Stimulated activated CD4-positive, alpha-beta T cell treated with anti-CD3 and anti-CD28 coated beads, Interleukin-1b, Interleukin-23, amount 100 ng/mL, for 4 hours (primary cell): ENCODE results near the gene EDA.

Source experiments
- DNase-seq, 2 donors: peaks; one replicate each; pipeline ENCODE4 v3.0.0-alpha.2; 2020; ENCODE audit warnings: low read depth in 2 of 2

The EDA gene

DNA sequence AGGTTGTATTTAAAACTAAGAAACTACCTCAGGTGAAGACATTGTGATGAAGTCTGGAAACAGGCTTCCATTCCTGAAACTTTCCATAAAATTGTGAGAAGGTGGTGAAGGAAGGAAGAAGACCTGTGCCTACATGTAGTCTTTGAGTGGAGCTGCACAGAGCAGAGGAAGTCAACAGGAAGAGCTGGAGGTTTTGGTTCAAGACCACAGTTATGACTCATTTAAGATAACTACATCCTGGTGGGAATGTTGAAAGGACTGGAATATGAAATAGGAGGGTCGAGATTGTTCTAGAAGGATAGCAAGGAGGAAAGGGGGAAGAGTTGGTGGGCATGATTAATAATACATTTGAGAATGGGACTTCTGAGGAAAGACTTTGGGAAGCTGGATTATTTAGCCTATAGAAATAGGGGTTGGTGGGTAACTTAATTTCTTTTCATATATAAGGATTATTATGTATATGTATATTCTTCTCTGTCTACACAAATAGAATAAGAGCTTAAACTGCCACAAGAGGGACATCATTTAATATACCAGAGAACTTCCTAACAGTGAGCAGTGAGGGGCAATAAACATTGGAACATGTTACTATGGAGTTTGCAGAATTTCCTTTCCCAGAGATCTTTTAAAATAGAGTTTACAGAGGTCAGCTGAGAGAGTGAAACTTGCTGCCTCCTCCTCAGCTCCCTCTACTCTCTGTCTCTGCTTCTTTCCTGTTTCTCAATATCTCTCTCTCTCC is 410.4 kb downstream of the EDA start:
- DNase-seq = no peak

DNA sequence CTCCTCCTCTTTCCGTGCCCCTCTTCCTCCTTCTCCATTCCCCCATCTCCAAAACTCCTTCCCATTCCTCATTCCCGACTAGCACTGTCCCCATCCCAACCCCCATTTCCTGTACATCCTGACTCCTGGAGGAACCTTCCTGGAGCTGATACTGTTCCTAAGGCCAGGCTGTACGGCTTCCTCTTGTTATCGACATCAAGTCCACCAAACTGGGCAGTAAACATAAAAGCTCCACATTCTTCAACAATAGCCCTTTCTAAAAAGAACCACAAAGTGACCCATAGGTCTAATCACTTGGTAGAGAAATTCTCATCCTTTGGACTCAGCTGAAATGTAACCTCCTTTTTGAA is 410.9 kb downstream of the EDA start:
- DNase-seq = no peak

DNA sequence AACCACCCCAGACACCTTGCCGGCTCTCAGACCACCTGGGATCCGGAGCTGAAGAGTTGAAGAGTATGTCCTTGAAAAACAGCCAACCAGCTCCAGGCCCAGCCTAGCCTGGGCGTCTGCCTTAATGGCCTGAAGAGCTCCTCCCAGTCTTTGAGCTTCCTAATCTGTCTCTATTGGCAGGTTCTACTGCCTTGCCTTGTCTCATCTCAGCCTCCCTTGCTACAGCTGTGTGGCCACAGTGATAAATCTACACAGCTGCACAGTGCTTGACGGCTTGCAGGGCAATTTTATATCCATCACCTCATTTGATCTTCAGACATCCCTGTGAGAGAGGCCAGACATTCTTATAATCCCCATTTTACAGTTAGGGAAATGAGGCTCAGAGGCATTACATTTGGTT is 413.9 kb downstream of the EDA start:
- DNase-seq = no peak

DNA sequence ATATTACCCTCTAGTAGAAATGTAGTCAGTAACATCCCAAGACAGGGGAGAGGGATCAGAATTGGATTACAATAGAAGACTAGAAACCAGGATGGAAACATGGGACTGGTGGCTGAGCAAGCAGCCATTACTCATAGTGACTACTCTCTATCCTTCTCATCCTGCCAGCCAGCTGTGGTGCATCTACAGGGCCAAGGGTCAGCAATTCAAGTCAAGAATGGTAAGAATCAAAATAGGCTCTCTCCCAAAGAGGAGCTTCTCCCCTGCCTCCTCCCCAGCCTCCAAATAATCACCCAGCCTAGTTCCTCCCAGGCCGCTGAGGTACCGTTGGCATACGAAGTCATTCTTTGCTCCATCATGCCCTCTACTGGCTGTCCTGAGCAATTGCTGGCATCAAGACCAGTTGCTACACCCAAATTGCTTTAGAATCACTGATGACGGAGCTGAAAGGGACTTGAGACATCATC is 414.4 kb downstream of the EDA start:
- DNase-seq = peak in 1 of 2 donors; percentile 26

DNA sequence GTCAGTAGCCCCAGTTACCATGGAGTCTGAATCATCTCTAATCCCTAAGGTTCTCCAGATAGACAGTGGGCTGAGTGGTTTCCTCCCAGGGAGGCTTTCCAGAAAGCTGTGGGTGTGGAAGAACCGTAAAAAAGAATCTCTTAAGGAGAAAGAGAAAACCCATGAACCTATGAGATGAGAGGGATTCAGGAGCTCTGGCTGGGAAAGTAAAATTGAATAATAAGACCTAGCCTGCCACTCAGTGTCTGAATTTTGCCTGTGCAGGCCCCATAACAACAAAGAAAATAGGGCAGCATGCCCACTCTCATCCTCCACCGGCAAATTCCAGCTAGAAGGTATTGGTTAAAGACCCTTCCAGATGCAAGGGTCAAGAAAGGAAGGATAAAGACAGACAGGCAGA is 416.9 kb downstream of the EDA start:
- no peak for DNase-seq

DNA sequence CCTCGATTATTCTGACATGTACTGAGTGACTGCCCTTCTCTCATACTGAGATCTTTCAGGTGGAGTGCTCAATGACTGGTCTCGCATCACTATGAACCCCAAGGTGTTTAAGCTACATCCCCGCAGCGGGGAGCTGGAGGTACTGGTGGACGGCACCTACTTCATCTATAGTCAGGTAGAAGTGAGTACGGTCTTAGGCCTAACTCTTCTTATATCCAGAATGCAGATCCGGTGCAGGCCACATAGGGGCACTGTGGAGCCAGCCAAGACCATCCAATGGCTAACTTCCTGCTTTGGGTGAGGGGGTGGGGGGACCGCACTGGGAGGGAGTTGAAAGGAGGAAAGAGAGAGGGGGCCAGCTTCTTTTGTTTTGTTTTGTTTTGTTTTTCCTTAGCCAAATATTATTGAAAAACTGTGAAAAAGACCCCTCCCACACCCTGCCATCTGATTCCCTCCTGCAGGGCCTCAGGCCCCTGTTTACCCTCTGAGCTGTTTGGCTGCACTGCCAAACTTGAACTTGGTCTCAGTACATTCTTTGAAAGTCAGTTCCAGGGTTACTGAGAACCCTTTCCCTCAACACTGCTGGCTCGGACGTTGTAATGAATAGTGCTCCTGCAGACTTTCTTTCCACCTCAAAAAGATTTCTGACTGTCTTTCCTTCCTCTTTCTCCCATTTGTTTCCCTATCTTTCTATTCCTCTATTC is 417.6 kb downstream of the EDA start:
- no peak for DNase-seq

DNA sequence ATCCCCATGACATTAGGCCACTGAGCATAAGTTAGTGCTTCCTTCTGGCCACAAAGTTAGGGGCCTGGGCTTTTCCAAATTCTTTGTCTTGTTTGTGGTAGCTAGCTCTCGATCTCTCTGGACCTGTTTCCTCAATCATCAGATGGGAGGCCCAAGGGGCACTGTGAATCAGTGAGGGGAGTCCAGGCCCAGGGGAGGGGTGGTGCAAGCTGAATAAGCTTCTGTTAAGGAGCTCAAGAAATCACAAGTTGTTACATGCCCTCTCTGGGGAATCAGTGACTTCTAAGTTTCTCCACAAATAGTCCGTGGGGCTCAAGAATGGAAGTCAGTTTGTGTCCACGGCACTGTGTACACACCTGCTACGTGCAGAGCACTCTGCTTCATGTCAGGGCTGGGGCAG is 418.7 kb downstream of the EDA start:
- no peak for DNase-seq

DNA sequence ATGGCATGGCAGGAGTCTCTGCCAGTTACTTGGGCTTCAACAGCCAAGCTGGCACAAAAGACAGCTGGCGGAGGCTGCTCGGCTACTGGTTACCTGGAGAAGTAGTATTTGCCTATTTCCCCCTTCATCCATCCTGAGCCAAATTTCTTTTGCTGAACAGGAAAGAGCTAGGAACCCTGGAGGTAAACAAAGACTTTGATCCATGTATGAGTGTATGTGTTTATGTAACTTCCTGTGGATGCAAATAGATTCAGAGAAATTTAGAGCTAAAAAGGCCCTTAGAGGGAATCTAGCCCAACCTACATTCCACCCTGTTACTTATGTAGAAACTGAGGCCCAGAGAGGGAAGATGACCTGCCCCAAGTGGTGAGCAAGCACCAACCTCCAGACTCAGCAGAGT is 422.6 kb downstream of the EDA start:
- DNase-seq = no peak

DNA sequence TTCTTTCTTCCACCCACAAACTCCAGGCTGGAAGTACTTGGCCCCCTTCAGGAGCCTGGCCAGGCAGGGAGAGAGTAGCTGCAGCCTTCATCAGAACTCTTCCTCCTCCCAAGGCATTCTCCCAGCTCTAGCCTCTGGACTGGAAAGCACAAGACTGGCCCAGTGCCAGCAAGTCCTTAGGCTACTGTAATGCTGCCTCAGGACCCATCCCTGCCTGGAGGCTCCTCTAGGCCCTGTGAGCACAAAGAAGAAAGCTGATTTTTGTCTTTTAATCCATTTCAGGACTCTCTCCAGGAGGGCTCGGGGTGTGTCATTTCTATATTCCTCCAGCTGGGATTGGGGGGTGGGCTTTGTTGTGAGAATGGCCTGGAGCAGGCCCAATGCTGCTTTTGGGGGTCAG is 423.0 kb downstream of the EDA start:
- no peak for DNase-seq

DNA sequence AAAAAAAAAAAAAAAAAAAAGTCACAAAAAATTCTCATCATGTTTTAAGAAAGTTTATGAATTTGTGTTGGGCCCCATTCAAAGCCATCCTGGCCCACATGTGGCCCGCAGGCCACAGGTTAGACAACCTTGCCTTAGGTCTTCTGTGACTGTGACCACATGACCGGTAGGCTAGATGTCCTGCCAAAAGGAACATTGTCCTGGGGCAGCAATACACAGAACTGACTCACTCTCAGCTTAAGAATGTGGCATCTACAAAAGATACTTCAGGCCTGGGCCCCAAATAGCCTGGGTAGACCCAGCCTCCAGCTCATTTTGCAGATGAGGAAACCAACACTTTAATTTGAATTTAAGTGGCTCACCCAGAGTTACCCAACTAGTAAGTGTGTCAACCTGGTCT is 423.8 kb downstream of the EDA start:
- DNase-seq = no peak

DNA sequence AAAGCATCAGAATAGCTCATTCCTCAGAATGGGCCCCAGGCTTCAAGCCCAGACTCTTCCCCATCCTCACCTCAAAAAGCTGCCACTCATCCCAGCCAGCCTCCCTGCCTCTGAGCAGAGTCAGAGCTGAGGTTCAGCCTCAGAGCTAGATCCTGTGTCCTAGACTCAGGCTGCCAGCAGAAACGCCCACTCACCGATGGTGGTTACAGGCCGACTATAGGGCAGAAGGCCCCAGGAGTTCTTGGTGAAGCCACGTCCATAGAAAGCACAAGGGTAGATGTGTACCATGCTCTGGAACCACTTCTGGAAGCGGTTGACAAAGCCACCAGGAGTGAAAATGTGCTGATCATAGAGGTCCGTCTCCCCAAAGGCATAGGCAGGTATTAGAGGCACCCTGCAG is 426.1 kb downstream of the EDA start:
- no peak for DNase-seq

DNA sequence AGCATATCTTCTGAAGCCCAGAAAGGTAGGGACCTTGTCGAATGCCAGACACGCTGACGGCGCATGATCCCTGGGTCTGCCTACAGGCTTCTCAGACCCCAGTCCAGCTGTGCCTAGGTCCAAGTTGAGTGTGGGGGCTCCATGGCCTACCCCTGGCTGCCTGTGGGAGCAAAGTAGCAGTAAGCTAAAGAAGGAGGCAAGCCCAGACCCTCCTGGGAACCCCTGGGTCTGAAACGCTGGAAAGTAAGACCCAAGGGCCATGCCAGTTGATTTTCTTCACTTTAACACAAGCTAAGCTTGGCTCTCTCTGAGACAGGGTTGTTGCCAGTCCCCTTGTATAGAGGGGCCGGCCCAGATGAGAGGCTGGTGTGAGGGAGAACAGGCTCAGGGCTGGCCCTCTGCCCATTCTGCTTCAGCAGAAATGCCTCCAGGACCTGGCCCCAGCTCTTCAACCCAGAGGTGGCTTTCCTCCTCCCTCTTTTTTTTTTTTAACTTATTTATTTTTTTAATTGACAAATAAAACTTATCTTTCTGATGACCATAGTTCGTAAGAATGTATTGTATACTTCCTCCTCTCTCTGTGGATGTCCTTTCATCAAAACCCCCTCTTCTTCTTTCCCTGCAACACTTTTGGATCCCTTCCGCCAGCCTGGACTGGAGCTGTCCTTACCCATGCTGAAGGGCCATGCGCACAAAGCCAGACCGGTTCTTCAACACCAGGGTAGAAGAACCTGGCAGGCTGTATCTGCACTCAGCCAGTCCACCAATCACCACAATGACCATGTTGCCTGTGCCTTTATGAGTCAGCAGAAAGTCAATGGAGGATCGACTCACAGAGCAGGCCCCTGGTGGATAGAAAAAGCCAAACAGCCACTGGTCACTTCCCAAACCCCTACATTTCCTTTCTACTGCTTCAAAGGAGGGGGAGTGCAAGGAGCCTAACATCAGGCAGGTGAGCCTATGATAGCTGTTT is 426.8 kb downstream of the EDA start:
- DNase-seq = no peak

DNA sequence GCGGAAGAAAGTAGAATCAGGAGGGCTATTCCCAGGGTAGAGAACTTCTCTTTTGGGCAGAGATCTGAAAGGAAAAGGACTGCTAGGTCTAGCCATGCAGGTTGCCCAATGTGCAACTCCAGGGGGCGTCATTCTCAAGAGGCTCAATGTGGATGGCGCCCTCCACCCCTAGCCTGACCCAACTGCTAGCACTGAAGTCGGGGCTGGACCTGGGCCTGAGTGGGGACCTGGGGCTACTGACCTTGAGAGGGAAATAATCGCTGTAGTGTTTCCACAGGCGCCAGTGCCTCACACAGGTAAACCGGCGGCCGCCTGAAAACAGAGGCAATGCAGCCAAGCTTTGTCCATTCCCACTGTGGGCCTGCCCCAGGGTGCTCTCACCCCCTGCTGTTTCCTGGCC is 427.8 kb downstream of the EDA start:
- DNase-seq = no peak

DNA sequence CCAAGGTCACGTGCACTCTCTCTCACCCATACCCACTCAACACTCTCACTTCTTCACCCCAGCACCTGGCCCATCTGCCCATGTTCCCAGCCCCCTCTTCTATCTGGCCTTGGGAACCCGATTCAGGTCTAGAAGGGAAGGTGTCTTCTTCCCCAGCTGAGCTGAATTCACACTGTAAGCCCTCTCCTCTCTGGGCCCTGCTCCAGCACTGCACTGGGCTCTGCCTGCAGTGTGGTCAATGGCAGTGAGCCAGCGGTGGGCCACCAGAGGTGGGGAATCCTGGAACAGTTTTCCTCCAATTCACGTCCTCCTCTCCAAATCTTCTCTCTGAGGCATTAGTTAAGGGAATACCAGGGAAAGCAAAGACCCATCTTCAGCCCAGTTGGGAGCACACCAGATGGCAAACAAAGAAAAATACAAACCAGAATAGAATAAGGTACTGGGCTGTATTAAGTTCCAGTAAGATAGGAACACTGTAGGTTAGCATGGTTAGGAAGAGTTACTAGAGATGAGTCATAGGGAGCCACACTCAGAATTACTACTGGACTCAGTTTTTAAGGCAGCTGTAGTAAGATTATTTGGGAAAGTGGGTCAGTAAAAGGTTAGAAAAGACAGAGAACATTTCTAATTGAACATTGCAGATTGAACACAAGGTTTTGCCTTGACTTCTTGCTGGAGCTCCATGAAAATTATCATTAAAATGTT is 428.8 kb downstream of the EDA start:
- no peak for DNase-seq

DNA sequence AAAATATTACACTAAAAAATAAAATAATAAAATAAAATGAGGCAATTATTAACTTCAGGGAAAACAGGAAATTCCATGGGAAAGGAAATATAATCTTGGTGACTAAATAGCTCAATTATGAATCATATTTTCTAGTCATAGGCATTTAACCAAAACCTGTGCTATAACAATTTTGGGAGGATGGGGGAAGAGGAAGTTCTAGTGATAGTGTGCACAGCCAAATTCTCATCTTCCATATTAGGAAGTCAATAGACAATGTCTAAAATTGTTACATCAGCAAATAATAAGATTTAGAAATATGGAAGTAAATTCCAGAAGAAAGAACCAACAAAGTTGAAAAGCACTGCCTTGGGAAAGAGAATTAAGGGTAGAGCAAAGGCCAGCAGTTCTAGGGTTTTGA is 431.1 kb downstream of the EDA start:
- no peak for DNase-seq

DNA sequence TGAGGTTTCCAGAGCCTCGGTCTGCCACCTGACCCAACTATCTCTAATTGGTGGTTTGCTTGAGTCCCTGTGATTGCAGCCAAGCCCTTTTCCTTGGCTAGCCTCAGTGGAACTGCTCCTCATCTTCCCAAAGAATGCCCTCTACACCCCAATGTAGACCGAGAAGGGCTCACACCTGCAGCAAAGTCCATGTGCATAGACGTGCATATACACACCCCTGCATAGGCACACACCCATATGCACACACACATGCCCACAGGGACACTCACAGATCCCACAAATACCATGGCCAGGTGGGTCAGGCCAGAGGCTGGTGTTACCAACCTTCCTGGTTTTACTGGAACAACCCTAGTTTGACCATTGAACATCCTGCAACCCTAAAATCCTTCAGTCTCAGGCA is 433.5 kb downstream of the EDA start:
- DNase-seq = no peak

DNA sequence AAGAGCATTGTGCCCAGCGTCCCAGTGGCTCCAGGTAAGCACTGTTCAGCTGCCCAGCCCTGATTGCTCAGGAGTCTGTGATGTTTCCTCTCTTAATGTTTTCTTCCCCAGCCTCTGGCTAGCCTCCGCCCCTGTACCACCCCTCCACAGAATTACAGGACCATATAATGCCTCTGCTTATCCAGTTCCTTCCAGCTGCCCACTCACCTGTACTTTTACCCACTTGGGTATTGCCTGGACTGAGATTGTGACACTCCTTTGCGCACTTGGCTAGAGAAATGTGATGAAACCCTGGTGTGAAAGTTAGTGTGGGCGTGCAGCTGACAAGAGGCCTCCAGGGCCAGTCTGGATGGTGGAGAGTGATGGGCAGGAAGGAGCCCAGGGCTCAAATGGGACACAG is 434.0 kb downstream of the EDA start, which contains the start of gene AWAT2:
Gene AWAT2 (minus strand): TSS at position 14 of the 400 bp plus-strand sequence. CDS start 6 bp downstream, at position 8.
- DNase-seq = no peak

DNA sequence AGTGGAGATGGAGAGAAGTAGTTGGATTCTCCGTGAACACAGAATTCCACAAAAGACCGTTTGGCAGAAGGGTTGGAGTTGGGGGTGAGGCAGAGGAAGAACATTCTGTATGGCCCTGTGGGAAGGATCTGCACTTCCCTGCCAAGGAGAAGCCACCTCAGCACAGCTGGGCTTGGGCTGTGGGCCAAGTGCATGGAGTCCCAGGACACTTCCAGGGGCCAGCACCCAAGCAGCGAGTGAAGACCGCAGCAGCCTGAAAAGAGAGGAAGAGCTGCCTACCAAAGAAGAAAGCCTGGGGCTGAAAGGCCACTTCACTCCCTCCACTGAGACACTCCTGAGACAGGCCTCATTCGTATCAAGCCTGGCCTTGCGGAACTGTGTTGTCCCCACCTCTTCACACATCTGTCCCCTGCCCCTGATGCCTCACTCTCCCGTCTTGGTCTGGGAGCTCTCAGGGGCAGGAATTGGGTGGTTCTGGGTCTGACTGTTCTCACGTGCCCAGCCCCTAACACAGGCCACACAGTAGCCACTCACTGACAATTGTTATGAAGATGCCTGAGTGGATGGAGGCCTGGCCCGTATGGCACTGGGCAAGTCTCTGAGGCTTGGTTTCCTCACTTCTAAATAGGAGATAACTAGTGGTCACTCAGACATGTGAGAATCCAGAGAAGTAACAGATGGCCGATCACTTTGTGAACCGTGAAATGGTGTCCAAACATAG is 437.1 kb downstream of the EDA start:
- no peak for DNase-seq

DNA sequence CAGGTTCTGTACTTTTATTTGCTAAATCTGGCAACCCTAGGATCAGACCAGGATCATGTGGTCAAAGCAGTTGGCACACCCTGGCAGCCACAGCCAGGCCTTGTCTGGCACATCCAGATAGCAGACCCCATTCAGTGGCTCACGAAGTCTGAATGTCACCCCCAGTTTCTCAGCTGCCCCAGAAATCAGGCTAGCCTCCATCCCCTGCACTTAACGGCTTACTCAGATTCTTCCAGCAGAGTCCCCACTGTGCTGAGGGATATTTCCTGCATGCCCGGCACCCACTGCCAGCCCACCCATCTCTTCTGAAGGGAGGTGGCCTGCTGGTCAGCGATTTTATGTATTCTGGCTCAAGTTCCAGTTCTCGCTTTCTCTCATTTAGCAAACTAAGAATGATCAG is 438.5 kb downstream of the EDA start:
- no peak for DNase-seq

DNA sequence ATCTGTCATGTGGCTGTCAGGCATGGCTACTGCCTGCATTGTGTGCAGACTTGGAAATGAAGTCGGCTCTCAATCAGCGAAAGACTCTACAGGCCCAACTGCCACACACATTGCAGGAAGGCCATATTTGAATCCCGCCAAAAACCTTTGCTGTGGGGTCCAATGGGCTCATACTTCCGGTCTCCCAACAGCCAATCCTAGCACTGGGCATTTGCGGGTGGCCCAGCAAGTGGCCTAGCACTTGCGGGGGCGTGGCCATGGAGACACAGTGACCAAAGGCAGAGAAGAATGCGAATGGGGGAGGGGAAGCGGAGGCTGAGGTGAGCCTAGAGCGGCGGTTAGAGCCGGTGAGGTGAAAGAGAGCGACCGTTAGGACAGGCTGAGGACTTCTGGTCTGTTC is 446.2 kb downstream of the EDA start, which contains the start of gene OTUD6A:
Gene OTUD6A (plus strand): TSS at position 382 of the 400 bp plus-strand sequence. CDS start 68 bp downstream, outside the sequence.
- no peak for DNase-seq
